ENCODE results near the gene SEC16A.

- no peak for TF ChIP-seq CTCF (IDR thresholded peaks at IDR 0.05; ENCODE audit: low read depth, low read length, missing input control)
- no peak for TF ChIP-seq MAX (IDR thresholded peaks at IDR 0.05)
- no peak for TF ChIP-seq TAF1 (conservative IDR thresholded peaks at IDR 0.05)
- TF ChIP-seq REST (IDR thresholded peaks at IDR 0.05), result no peak
- no peak for TF ChIP-seq HNF4G (IDR thresholded peaks at IDR 0.05)
- TF ChIP-seq YY1 (IDR thresholded peaks at IDR 0.05), result no peak
- TF ChIP-seq ZBTB33 (IDR thresholded peaks at IDR 0.05), result no peak
- no peak for TF ChIP-seq RAD21 (IDR thresholded peaks at IDR 0.05)
- TF ChIP-seq GABPA (IDR thresholded peaks at IDR 0.05 in 1 of 2, conservative IDR thresholded peaks at IDR 0.05 in 1 of 2), result no peak
- TF ChIP-seq JUND (IDR thresholded peaks at IDR 0.05), result no peak
- TF ChIP-seq, protein P1, sequence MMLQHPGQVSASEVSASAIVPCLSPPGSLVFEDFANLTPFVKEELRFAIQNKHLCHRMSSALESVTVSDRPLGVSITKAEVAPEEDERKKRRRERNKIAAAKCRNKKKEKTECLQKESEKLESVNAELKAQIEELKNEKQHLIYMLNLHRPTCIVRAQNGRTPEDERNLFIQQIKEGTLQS (IDR thresholded peaks at IDR 0.05), result no peak
- no peak for TF ChIP-seq NR2F2 (IDR thresholded peaks at IDR 0.05)
- no peak for TF ChIP-seq FOXA1 (IDR thresholded peaks at IDR 0.05)
Observed at GRCh38 chr9:136404801-136405136, 78.1 kb downstream of the SEC16A start.

All from liver (tissue), 3 donors.